LNCaP clone FGC (cell line): ENCODE data around the gene WNT8B.

Experiments used
- DNase-seq: peaks from one replicate; pipeline ENCODE4 v3.0.0-alpha.2; 2011; ENCODE audit warnings: low read depth
- H3K4me3 ChIP-seq: 2 replicates; pipeline ENCODE4 v1.5.1; 2011; ENCODE audit warnings: mild to moderate bottlenecking, low read depth, low read length, control low read depth
- TF ChIP-seq, protein P1 (sequence below): IDR thresholded peaks from 2 replicates; pipeline ENCODE4 v1.5.1; 2012; ENCODE audit warnings: mild to moderate bottlenecking; ENCODE audit not compliant: control insufficient read depth, insufficient read depth; ENCODE audit errors: extremely low read depth

The WNT8B gene

DNA sequence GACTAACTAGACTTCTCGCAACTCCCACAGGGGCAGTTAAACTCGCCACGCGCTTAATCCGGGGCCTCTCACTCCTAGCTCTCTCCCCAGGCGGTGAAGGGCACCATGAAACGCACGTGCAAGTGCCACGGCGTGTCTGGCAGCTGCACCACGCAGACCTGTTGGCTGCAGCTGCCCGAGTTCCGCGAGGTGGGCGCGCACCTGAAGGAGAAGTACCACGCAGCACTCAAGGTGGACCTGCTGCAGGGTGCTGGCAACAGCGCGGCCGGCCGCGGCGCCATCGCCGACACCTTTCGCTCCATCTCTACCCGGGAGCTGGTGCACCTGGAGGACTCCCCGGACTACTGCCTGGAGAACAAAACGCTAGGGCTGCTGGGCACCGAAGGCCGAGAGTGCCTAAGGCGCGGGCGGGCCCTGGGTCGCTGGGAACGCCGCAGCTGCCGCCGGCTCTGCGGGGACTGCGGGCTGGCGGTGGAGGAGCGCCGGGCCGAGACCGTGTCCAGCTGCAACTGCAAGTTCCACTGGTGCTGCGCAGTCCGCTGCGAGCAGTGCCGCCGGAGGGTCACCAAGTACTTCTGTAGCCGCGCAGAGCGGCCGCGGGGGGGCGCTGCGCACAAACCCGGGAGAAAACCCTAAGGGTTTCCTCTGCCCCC, 19.5 kb downstream of the WNT8B start:
- DNase-seq: peak; percentile 18
- TF ChIP-seq, protein P1, sequence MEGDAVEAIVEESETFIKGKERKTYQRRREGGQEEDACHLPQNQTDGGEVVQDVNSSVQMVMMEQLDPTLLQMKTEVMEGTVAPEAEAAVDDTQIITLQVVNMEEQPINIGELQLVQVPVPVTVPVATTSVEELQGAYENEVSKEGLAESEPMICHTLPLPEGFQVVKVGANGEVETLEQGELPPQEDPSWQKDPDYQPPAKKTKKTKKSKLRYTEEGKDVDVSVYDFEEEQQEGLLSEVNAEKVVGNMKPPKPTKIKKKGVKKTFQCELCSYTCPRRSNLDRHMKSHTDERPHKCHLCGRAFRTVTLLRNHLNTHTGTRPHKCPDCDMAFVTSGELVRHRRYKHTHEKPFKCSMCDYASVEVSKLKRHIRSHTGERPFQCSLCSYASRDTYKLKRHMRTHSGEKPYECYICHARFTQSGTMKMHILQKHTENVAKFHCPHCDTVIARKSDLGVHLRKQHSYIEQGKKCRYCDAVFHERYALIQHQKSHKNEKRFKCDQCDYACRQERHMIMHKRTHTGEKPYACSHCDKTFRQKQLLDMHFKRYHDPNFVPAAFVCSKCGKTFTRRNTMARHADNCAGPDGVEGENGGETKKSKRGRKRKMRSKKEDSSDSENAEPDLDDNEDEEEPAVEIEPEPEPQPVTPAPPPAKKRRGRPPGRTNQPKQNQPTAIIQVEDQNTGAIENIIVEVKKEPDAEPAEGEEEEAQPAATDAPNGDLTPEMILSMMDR: peak; percentile 64
- peak overlapping the region; percentile 44 for H3K4me3 ChIP-seq

GRCh38 chr10:100482834-100483185, 20.0 kb downstream of the WNT8B start:
- no peak for DNase-seq
- peak overlapping the region; percentile 44 for H3K4me3 ChIP-seq
- TF ChIP-seq, protein P1: no peak

GRCh38 chr10:100483876-100484666, 21.3 kb downstream of the WNT8B start:
- DNase-seq: no peak
- TF ChIP-seq, protein P1: no peak
- no peak overlapping the region for H3K4me3 ChIP-seq

GRCh38 chr10:100485366-100485765, 22.6 kb downstream of the WNT8B start:
- TF ChIP-seq, protein P1: no peak
- no peak overlapping the region for H3K4me3 ChIP-seq
- no peak for DNase-seq

- no peak for DNase-seq
- no peak overlapping the region for H3K4me3 ChIP-seq
- TF ChIP-seq, protein P1: no peak
Measured at GRCh38 chr10:100485801-100486495, 23.1 kb downstream of the WNT8B start.

DNA sequence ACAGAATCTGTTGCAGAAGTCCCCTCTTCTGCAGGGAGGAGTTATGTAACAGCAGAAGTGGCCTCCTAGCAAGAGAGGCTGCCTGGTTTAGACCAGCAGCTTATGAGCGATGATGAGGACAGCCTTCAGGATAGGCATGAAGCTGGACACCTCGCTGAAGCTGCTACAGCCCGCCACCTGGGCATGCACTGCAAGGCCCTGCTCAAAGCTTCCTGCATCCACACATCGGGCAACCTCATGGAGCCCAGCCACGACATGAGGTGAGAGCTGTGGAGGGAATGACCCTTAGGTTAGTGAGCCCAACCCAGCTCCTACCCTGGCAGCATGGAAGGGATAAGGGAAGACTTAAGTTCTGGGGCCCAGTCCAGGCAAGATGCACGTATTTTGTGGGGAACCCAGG, 24.7 kb downstream of the WNT8B start:
- TF ChIP-seq, protein P1: no peak
- no peak for DNase-seq
- H3K4me3 ChIP-seq: no peak overlapping the region
